Stimulated activated CD4-positive, alpha-beta T cell treated with anti-CD3 and anti-CD28 coated beads, Interleukin-12 subunit alpha, Interleukin-12 subunit beta, amount 100 ng/mL, for 4 hours (primary cell): Measurements from ENCODE around the gene FBXO17.
"Not testable (repeated sequence)": the region's sequence is repeated elsewhere in the genome, so short reads cannot be mapped to it uniquely, and the experiment has no call there.

Experiments
- DNase-seq: peaks from one replicate; pipeline ENCODE4 v3.0.0-alpha.2; 2020

Gene FBXO17

GRCh38 chr19:38941466-38941865 lies 34.1 kb downstream of the FBXO17 start:
- not testable (repeated sequence) for DNase-seq

GRCh38 chr19:38939957-38940356 lies 35.6 kb downstream of the FBXO17 start:
- DNase-seq: no peak

- no peak for DNase-seq
Measured at GRCh38 chr19:38933544-38933943, 42.0 kb downstream of the FBXO17 start.

GRCh38 chr19:38932425-38933179 lies 42.9 kb downstream of the FBXO17 start:
- DNase-seq: no peak

- DNase-seq: no peak
Measured at GRCh38 chr19:38931521-38931793, 44.1 kb downstream of the FBXO17 start.

- DNase-seq: peak; percentile 96
Measured at GRCh38 chr19:38930776-38931520, 44.6 kb downstream of the FBXO17 start, which contains the start of gene MRPS12. Gene MRPS12, plus strand, starts transcription at chr19:38930944. Its CDS starts 351 bp downstream, at chr19:38931295.

GRCh38 chr19:38929929-38930775 lies 45.4 kb downstream of the FBXO17 start, which contains the start of gene SARS2:
Gene SARS2, minus strand, starts transcription at chr19:38930763. Its CDS starts 27 bp downstream, at chr19:38930736.
- peak; percentile 89 for DNase-seq

GRCh38 chr19:38928391-38929001 lies 47.0 kb downstream of the FBXO17 start:
- no peak for DNase-seq

GRCh38 chr19:38924388-38924787 lies 51.2 kb downstream of the FBXO17 start:
- DNase-seq: no peak

GRCh38 chr19:38922482-38922881 lies 53.1 kb downstream of the FBXO17 start:
- DNase-seq: no peak

GRCh38 chr19:38921420-38922274 lies 53.9 kb downstream of the FBXO17 start:
- no peak for DNase-seq

- no peak for DNase-seq
Measured at GRCh38 chr19:38920602-38921419, 54.7 kb downstream of the FBXO17 start.

- DNase-seq: no peak
Measured at GRCh38 chr19:38919837-38920601, 55.5 kb downstream of the FBXO17 start.

- DNase-seq: no peak
Measured at GRCh38 chr19:38918526-38918925, 57.0 kb downstream of the FBXO17 start.

- no peak for DNase-seq
Measured at GRCh38 chr19:38917921-38918491, 57.5 kb downstream of the FBXO17 start.

- DNase-seq: no peak
Measured at GRCh38 chr19:38917516-38917915, 58.0 kb downstream of the FBXO17 start.

GRCh38 chr19:38915329-38916321 lies 59.9 kb downstream of the FBXO17 start:
- no peak for DNase-seq

- no peak for DNase-seq
Measured at GRCh38 chr19:38913958-38914357, 61.6 kb downstream of the FBXO17 start.
